GM12872 (cell line): ENCODE results near the gene ATP10A.

Experiments
- TF ChIP-seq, protein P1 (sequence below): IDR thresholded peaks from 3 replicates; pipeline ENCODE4 v1.5.1; 2011; ENCODE audit warnings: low read depth, mild to moderate bottlenecking, low read length, moderate library complexity; ENCODE audit not compliant: insufficient read depth

The ATP10A gene

DNA sequence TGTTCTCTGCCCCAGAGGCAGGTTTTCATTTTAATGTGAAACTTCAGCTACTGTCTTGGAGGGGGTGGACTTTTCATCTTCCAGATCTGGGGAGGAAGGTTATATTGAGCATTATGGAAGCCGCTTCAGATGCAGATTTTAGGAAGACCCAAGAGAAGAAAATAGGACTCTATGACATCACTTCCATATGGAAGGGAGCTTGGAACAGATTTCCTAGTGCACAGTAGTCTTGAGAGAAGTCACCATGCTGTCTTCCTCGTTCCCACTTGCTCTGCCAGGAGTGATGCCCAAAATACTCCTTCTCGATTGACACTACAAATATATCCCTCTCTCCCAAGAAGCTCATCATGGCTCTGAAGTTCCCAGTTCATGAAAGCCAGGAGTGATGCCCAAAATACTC is 197.2 kb downstream of the ATP10A start:
- TF ChIP-seq, protein P1, sequence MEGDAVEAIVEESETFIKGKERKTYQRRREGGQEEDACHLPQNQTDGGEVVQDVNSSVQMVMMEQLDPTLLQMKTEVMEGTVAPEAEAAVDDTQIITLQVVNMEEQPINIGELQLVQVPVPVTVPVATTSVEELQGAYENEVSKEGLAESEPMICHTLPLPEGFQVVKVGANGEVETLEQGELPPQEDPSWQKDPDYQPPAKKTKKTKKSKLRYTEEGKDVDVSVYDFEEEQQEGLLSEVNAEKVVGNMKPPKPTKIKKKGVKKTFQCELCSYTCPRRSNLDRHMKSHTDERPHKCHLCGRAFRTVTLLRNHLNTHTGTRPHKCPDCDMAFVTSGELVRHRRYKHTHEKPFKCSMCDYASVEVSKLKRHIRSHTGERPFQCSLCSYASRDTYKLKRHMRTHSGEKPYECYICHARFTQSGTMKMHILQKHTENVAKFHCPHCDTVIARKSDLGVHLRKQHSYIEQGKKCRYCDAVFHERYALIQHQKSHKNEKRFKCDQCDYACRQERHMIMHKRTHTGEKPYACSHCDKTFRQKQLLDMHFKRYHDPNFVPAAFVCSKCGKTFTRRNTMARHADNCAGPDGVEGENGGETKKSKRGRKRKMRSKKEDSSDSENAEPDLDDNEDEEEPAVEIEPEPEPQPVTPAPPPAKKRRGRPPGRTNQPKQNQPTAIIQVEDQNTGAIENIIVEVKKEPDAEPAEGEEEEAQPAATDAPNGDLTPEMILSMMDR = no peak

DNA sequence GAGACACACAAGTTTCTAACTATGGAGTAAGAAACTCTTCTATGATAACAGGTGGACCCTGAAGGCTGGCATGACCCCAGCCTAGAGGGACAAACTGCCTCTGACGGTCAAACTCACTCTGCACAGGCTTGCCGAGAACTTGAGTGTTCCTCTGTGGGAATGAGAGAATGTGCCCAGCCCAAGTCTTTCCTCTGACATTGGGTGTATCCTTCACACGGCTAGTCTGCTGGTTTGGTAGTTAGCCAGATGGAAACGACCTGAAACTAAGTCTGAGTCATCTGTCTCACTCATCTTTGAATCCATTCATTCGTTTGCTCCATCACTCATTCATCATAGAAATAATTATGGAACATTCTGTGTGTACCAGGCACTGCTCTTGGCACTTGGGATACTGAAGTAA is 198.4 kb downstream of the ATP10A start:
- TF ChIP-seq, protein P1 = no peak

DNA sequence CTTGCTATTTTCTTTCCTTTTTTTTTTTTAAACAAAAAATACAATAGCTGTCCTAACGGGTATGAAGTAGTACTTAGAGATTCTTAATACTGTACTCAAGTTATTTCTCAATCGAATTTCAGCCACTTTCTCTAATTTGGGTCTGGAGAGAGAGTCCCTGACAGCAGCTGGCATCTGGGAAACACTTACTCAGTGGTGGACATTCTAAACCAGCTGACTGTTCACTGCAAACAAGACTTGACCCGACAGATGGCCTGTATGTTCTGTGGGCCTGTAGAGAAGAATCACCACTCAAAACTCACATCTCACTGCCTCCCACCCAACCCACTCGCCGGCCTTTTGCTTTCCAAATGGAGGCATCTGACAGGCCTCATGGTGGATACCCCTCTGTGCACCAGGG is 199.6 kb downstream of the ATP10A start:
- TF ChIP-seq, protein P1 = no peak

DNA sequence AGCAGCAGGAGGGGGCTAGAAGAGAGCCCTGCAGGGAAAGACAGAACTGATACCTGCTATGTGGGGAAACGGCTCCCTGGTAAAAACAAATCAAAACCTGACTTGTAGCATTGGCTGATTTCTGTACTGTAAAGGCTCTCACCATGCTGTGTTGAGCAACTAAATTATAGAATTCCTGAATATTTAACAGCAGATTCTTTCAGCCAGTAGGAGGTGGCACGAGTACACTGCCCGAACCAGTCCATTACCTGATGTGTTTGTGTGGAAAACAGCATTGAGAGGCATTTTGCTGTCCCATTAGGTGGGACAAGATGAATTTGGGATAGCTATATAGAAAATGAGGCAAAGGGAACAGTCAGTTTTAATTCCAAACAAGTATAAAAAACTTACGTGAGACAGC is 201.2 kb downstream of the ATP10A start:
- TF ChIP-seq, protein P1 = no peak

DNA sequence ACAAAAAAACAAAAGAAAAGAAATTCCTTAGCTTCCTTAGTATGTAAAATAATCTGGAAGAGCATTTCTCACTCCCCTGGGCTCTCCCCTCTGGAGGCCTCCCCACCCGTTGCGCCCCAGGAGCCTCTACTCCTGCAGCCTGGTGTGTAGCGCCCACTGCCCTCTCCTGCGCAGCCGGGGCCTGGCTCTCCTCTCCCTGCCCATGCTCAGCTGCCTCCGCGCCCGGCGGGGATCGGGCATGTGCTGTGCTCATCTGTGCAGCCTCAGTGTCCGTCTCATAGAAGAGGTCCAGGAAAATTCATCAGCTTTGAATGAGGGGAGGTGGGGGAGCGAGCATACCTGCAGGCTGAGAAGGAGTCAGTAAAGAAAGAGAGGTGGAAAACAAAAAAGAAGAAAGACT is 203.9 kb downstream of the ATP10A start:
- TF ChIP-seq, protein P1 = no peak

DNA sequence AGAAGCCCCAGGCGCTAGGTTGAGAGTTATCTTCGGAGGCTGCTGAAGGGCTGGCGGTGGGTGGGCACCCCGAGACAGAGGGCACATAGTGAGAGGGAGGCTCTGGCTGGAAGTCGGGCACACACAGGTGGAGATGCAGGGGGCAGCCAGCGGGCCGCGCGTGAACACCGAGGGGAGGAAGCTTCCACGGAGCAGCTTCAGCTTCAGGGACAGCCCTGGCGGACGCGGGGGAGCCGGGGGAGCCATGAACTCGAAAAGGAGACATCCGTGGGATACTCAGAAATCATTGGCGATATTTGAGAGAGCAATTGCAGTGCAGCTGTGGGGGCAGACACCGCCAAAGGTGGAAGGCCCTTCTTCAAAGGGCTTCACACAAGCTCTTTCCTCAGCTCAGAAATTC is 204.6 kb downstream of the ATP10A start:
- TF ChIP-seq, protein P1 = no peak

DNA sequence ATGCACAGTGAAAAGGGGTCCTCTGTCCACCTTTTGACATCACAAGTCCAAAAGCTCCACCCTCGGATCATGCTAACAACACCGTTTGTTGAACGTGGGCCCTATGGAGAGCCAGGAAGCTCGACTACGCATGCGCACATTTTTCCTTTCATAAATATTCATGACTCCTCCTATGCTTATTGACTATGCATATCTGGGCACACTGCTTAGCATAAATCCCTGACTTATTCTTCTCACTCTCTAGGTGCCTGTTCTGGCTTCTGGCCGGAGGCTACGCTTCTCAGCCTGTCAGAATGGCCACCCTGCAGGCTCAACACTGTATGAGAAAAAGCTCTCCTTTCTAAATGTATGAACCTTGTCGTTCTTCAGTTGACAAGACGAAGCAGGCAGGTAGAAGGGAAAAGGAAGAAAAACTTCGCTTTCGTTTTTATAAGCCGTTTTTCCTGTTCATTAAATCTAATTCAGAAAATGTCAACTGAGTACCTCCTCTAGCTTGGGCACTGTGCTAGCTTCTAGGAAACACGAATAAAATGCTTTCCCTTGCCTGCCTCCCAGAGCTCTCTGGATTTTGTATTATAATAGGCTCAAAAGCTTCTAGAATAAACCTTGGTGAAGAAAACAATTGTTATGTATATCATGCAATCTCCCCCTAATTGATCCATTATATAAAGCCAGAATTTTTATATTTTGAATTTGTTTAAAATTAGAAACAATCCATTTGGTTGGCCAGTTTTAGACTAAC is 207.7 kb downstream of the ATP10A start:
- TF ChIP-seq, protein P1 = no peak
